ENCODE measurements around the gene PRR33. TPM values are rescaled to one million over a fixed set of nuclear protein-coding genes. Genes with fewer than 3 reads are reported as not detected.

The PRR33 gene
- total and polyA plus RNA-seq, 2 donors (not counting 1 experiment from before 2014, with no cell fraction given): not detected

GRCh38 chr11:1879342-1879940, 12.3 kb downstream of the PRR33 start:
- no peak overlapping the region for H3K4me3 ChIP-seq (replicated peaks in 1 of 4; ENCODE audit: control extremely low read depth in 1 of 4, insufficient read depth in 1 of 4, low read depth in 3 of 4, low read length in 4 of 4)
- H3K27ac ChIP-seq (ENCODE audit: insufficient read depth, low read length): no peak overlapping the region
- H4K20me1 ChIP-seq (ENCODE audit: control insufficient read depth, extremely low read depth, insufficient read depth, low read length): no peaks in the 10 kb centered on the region
- H3K79me2 ChIP-seq (ENCODE audit: control insufficient read depth, insufficient read depth, low read length): no peaks in the 10 kb centered on the region
- H3K4me1 ChIP-seq (ENCODE audit: control insufficient read depth, extremely low read depth, insufficient read depth, low read length): no peaks in the 10 kb centered on the region
- H3K27me3 ChIP-seq (ENCODE audit: control insufficient read depth, insufficient read depth, low read length): no peaks in the 10 kb centered on the region
- no peaks in the 10 kb centered on the region for H3K9me3 ChIP-seq (ENCODE audit: control insufficient read depth, insufficient read depth, low read depth, low read length)
- no peaks in the 10 kb centered on the region for H3K36me3 ChIP-seq (ENCODE audit: control insufficient read depth, insufficient read depth, low read length)
- no peak overlapping the region for H2AFZ ChIP-seq (ENCODE audit: low read length)
- no peak overlapping the region for H3K9ac ChIP-seq (ENCODE audit: insufficient read depth, low read length)
- no peak for DNase-seq (ENCODE audit: low read depth in 2 of 2)
- TF ChIP-seq CTCF (conservative IDR thresholded peaks at IDR 0.05 in 1 of 2, IDR thresholded peaks at IDR 0.05 in 1 of 2; ENCODE audit: low read depth in 1 of 2, low read length in 2 of 2) (no peak), EZH2 (IDR thresholded peaks at IDR 0.05; ENCODE audit: low read length, missing control alignments) (no peak)
- H3K4me2 ChIP-seq (ENCODE audit: extremely low read depth, insufficient read depth, low read length): no peak overlapping the region

- H3K27ac ChIP-seq (ENCODE audit: insufficient read depth, low read length): no peak overlapping the region
- no peaks in the 10 kb centered on the region for H3K36me3 ChIP-seq (ENCODE audit: control insufficient read depth, insufficient read depth, low read length)
- no peak for DNase-seq (ENCODE audit: low read depth in 2 of 2)
- H3K9me3 ChIP-seq (ENCODE audit: control insufficient read depth, insufficient read depth, low read depth, low read length): no peaks in the 10 kb centered on the region
- no peaks in the 10 kb centered on the region for H4K20me1 ChIP-seq (ENCODE audit: control insufficient read depth, extremely low read depth, insufficient read depth, low read length)
- no peaks in the 10 kb centered on the region for H3K4me1 ChIP-seq (ENCODE audit: control insufficient read depth, extremely low read depth, insufficient read depth, low read length)
- no peak overlapping the region for H2AFZ ChIP-seq (ENCODE audit: low read length)
- H3K4me2 ChIP-seq (ENCODE audit: extremely low read depth, insufficient read depth, low read length): no peak overlapping the region
- H3K9ac ChIP-seq (ENCODE audit: insufficient read depth, low read length): no peak overlapping the region
- no peaks in the 10 kb centered on the region for H3K27me3 ChIP-seq (ENCODE audit: control insufficient read depth, insufficient read depth, low read length)
- H3K79me2 ChIP-seq (ENCODE audit: control insufficient read depth, insufficient read depth, low read length): no peaks in the 10 kb centered on the region
- H3K4me3 ChIP-seq (replicated peaks in 1 of 4; ENCODE audit: control extremely low read depth in 1 of 4, insufficient read depth in 1 of 4, low read depth in 3 of 4, low read length in 4 of 4): no peak overlapping the region
- TF ChIP-seq CTCF (conservative IDR thresholded peaks at IDR 0.05 in 1 of 2, IDR thresholded peaks at IDR 0.05 in 1 of 2; ENCODE audit: low read depth in 1 of 2, low read length in 2 of 2): no peak
These were observed 13.3 kb downstream of the PRR33 start for GRCh38 chr11:1878137-1879031.

GRCh38 chr11:1877211-1878136, 14.2 kb downstream of the PRR33 start:
- Histone ChIP-seq H3K79me2 (ENCODE audit: control insufficient read depth, insufficient read depth, low read length) (no peaks in the 10 kb centered on the region), H2AFZ (ENCODE audit: low read length) (no peak overlapping the region), H3K4me1 (ENCODE audit: control insufficient read depth, extremely low read depth, insufficient read depth, low read length) (no peaks in the 10 kb centered on the region), H3K27ac (ENCODE audit: insufficient read depth, low read length) (no peak overlapping the region), H3K9me3 (ENCODE audit: control insufficient read depth, insufficient read depth, low read depth, low read length) (no peaks in the 10 kb centered on the region), H3K4me2 (ENCODE audit: extremely low read depth, insufficient read depth, low read length) (no peak overlapping the region), H4K20me1 (ENCODE audit: control insufficient read depth, extremely low read depth, insufficient read depth, low read length) (no peaks in the 10 kb centered on the region), H3K36me3 (ENCODE audit: control insufficient read depth, insufficient read depth, low read length) (no peaks in the 10 kb centered on the region), H3K27me3 (ENCODE audit: control insufficient read depth, insufficient read depth, low read length) (no peaks in the 10 kb centered on the region), H3K4me3 (replicated peaks in 1 of 4; ENCODE audit: control extremely low read depth in 1 of 4, insufficient read depth in 1 of 4, low read depth in 3 of 4, low read length in 4 of 4) (no peak overlapping the region), H3K9ac (ENCODE audit: insufficient read depth, low read length) (no peak overlapping the region)
- DNase-seq (ENCODE audit: low read depth in 2 of 2): peak; percentile 16 to 83
- TF ChIP-seq CTCF (conservative IDR thresholded peaks at IDR 0.05 in 1 of 2, IDR thresholded peaks at IDR 0.05 in 1 of 2; ENCODE audit: low read depth in 1 of 2, low read length in 2 of 2): no peak
- TF ChIP-seq EZH2 (IDR thresholded peaks at IDR 0.05; ENCODE audit: low read length, missing control alignments): no peak

Data from fibroblast of lung (primary cell).